Measurements from ENCODE around the gene ERGIC1. TPM values are rescaled to one million over a fixed set of nuclear protein-coding genes. Genes with fewer than 3 reads are reported as not detected.
"Not testable (repeated sequence)": the region's sequence is repeated elsewhere in the genome, so short reads cannot be mapped to it uniquely, and the experiment has no call there.

ERGIC1 gene
- polyA plus RNA-seq, 3 donors from 2014 or later = 40.7 to 61.9 (median 61.7) TPM

DNA sequence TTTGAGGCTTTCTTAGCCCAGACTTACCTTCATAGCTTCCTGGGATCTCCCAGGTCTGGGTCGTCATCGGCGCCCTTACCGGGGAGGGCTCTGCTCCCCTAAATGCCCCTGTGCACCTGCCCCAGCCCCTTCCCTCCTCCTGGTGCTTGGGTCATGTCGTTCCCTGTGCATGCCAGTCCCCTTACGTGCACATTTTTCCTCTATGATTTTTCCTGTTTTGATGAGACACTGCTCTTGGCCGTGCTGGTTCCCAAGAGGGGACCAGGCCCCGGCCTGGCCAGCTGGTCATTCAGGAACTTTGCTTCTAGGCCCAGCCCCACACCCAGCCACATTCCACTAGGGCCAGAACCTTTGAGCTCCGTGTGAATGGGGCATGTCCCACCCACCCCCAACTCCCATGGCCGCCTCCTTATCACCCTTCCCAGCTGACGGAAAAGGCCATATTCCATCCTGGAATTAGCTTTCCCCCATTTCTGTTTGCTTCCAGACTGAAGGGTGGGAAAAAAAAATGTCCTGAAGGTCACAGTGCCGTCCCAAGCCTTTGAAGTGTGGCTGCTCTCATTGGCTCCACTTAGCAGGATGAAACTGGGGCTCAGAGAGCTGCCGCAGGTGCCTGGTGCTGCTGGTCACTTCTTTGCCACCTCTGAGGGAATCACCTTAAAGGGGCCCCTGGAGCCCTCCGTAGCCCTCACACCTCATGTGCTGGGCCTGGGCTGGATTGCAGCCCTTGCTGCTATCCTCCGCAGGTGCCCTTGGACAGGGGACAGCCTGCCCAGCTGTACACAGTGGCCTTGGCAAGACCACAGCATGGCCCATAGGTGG, 25.1 kb downstream of the ERGIC1 start:
- peaks cover 4 to 9% (median 7%) of the 10 kb centered on the region in 3 donors for H3K36me3 Mint-ChIP-seq
- H3K4me1 Mint-ChIP-seq = peaks cover 58 to 74% of the 10 kb centered on the region in 2 donors
- peaks cover 4 to 12% (median 9%) of the 10 kb centered on the region in 3 donors for H3K27me3 Mint-ChIP-seq (ENCODE audit: low read depth in 3 of 3)
- no peaks in the 10 kb centered on the region for H3K9me3 Mint-ChIP-seq
- DNase-seq = no peak
- peak overlapping the region in 5 of 6 donors; percentile 26 to 81 (median 45) for H3K27ac Mint-ChIP-seq
- no peak overlapping the region for H3K4me3 Mint-ChIP-seq

DNA sequence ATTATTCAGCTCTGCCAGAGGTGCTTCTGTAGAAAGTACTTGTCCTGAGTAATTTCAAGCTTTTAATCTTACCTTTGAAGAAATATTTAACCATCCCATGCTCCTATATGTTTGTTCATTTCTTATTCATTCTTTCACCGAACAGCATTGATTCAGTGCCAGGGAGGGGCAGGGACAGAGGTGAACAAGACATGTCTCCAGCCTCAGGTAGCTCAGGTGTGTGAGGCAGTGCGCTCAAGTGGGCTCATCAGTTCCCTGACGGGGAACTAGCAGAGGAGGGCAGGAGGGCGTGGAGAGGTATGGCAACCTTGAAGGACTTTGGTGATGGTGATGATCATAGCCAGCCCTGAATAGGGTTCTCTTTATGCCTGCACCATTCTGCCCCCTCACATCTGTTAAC, 25.9 kb downstream of the ERGIC1 start:
- H3K4me3 Mint-ChIP-seq = no peak overlapping the region
- no peaks in the 10 kb centered on the region for H3K9me3 Mint-ChIP-seq
- peaks cover 4 to 9% (median 7%) of the 10 kb centered on the region in 3 donors for H3K36me3 Mint-ChIP-seq
- peak overlapping the region; percentile 49 to 85 (median 80) for H3K27ac Mint-ChIP-seq
- peaks cover 0 to 6% (median 2%) of the 10 kb centered on the region in 3 donors for H3K27me3 Mint-ChIP-seq (ENCODE audit: low read depth in 3 of 3)
- no peak for DNase-seq
- peaks cover 51 to 67% of the 10 kb centered on the region in 2 donors for H3K4me1 Mint-ChIP-seq

DNA sequence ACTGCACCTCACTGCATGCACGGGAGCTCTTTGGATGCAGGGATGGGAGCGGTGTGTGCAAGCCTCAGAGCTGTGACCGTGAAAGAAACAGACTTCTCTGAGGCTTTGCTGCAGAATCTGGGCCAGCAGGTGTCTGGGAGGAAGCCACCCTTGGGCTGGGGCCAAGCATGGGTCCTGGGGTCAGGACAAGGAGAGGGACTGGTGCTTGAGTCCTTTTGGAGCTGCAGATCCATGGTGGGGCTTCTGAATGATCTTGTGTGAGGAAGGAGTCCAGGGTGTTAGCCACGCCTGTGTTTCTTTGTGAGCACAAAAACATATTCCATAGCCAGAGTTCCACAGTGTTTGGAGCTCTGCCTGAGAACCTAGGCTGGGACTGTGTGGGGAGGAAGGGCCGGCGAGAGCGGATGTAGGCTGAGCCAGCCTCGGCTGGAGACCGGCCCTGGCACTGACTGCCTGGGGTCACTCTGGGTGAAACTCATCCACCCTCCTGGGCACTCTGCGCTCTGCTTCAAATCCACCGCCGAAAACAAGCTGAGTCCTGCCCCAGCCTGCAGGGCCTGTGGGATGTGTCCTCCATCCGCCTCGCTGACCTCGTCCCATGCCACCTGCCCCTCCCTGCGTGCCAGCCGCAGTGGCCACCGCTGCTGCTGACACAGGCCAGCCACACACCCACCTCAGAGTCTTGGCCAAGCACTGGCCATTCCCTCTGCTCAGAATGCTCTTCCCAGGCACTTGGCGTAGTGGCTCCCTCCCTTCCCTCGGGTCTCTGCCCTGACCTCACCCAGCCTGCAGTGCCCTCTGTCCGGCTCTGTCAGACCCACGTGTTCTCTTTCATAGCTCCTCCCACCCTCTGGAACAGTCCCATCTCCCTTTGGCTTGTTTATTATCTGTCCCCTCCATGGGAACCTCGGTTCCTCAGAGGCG, 26.7 kb downstream of the ERGIC1 start:
- Mint-ChIP-seq H3K4me1 (peaks cover 48 to 59% of the 10 kb centered on the region in 2 donors), H3K4me3 (peak overlapping the region in 3 of 5 donors; percentile 32 to 64 (median 60)), H3K27ac (peak overlapping the region; percentile 57 to 90 (median 80))

DNA sequence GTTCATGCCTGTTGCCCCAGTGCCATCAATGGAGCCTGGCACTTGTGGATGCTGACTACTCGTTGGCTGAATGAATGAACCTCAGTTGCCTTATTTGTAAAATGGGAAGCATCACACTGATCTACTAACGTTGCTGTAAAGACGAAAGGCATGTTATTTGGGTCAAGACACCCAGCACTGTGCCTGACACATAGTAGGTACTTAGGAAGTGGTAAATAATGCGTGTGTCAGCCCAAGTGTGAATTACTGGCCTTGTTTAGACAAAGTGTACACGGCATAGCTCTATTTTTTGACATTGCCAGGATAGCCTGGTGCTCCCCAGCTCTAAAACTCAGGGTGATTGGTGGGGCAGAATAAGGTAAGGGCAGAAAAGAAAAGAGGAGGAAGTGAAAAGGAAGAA, 27.4 kb downstream of the ERGIC1 start:
- Mint-ChIP-seq H3K27ac (peak overlapping the region; percentile 57 to 90 (median 80)), H3K9me3 (no peaks in the 10 kb centered on the region), H3K36me3 (peaks cover 4 to 5% (median 4%) of the 10 kb centered on the region in 3 donors), H3K4me1 (peaks cover 48 to 52% of the 10 kb centered on the region in 2 donors), H3K27me3 (ENCODE audit: low read depth in 3 of 3) (peaks cover 0 to 6% (median 1%) of the 10 kb centered on the region in 3 donors), H3K4me3 (peak overlapping the region in 3 of 5 donors; percentile 42 to 64 (median 60))
- DNase-seq = peak in 1 of 3 donors; percentile 15

More for the DNA sequence above, 26.7 kb downstream of the ERGIC1 start:
- Mint-ChIP-seq H3K27me3 (ENCODE audit: low read depth in 3 of 3) (peaks cover 0 to 6% (median 1%) of the 10 kb centered on the region in 3 donors), H3K36me3 (peaks cover 4 to 9% (median 7%) of the 10 kb centered on the region in 3 donors), H3K9me3 (no peaks in the 10 kb centered on the region)
- DNase-seq = no peak

DNA sequence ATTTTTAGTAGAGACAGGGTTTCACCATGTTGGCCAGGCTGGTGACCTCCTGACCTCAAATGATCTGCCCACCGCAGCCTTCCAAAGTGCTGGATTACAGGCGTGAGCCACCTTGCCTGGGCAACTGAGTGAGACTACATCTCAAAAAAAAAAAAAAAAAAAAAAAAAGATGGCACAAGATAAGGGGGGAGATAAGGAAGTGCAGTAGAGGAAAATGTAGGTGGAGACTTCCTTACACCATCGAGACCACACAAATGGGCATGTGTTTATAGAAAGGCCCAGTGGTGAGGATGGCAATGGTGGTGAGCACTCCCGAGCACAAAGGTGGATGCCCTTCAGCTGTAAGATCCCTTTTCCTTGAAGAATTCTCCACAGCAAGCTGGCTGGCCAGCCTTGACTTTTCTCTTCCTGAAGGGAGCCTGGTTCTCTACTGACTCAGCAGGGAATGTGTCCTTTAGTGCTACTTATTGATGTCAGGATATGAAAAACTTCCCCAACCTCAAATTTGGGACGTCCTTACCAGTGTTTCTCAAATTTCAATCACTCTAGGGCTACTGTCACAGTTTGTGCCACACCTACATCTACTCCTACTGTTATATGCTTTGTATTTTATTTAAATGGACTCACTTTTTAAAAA, 28.2 kb downstream of the ERGIC1 start:
- Mint-ChIP-seq H3K27me3 (ENCODE audit: low read depth in 3 of 3) (peaks cover 0 to 6% (median 1%) of the 10 kb centered on the region in 3 donors), H3K27ac (peak overlapping the region; percentile 41 to 80 (median 67)), H3K36me3 (peaks cover 4 to 7% (median 5%) of the 10 kb centered on the region in 3 donors), H3K4me1 (peaks cover 48 to 51% of the 10 kb centered on the region in 2 donors), H3K4me3 (peak overlapping the region; percentile 42 to 60 (median 44)), H3K9me3 (no peaks in the 10 kb centered on the region)
- no peak for DNase-seq

DNA sequence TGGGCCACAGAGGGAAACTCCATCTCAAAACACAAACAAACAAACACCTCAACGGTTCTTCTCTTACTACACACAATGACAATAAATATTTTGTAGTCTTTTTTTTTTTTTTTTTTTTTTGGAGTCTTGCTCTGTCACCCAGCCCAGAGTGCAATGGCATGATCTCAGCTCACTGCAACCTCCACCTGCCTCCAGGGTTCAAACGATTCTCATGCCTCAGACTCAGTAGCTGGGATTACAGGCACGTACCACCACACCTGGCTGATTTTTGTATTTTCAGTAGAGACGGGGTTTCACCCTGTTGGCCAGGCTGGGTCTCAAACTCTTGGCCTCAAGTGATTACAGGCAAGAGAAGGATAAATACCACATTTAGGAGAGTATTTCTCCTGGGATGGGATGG, 30.1 kb downstream of the ERGIC1 start:
- H3K36me3 Mint-ChIP-seq; DNase-seq; H3K4me3 Mint-ChIP-seq; H3K9me3 Mint-ChIP-seq; H3K27me3 Mint-ChIP-seq (ENCODE audit: low read depth in 3 of 3): not testable (repeated sequence)
- Mint-ChIP-seq H3K27ac (peak overlapping the region in 3 of 6 donors; percentile 40 to 80 (median 76)), H3K4me1 (peaks cover 51 to 55% of the 10 kb centered on the region in 2 donors)

DNA sequence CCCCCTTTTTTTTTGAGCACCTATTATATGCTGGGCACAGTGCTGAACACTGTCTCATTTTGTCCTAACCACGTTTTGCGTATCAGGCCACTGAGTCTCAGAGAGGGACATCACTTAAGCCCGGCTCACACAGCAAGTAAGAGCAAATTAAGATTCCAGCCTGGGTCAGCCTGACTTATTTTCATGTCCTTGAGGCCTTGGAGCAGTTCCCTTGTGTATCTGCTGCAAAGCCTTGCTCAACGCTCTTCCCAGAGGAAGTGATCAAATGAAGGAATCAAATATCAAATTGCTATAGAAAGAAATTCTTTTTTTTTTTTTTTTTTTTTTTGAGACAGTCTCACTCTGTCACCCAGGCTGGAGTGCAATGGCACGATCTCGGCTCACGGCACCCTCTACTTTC, 30.7 kb downstream of the ERGIC1 start:
- Mint-ChIP-seq H3K27ac (peak overlapping the region in 1 of 6 donors; percentile 76), H3K27me3 (ENCODE audit: low read depth in 3 of 3) (peaks cover 1 to 4% (median 3%) of the 10 kb centered on the region in 3 donors), H3K4me3 (no peak overlapping the region), H3K36me3 (peaks cover 0 to 9% (median 5%) of the 10 kb centered on the region in 3 donors), H3K9me3 (no peaks in the 10 kb centered on the region), H3K4me1 (peaks cover 48 to 56% of the 10 kb centered on the region in 2 donors)
- no peak for DNase-seq

DNA sequence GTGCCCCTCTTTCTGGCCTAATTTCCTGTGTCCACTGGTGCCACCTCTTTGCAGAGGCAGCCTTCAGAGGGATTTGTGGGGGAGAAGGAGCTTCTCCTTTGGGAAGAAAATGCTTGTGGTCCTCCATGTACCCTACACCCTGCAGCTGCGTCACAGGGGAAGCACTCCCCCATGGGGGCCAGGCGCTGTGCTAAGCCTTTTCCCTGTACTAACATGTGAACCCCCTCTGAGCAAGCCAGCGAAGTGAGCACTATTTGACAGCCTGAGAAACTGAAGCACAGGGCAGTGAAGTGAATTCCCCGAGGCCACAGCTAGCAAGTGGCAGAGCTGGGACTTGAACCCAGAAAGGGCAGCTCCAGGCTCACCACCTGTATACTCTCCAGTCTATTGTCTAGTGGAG, 32.3 kb downstream of the ERGIC1 start:
- peaks cover 0 to 9% (median 3%) of the 10 kb centered on the region in 3 donors for H3K36me3 Mint-ChIP-seq
- H3K27me3 Mint-ChIP-seq (ENCODE audit: low read depth in 3 of 3) = peaks cover 1 to 4% (median 3%) of the 10 kb centered on the region in 3 donors
- H3K9me3 Mint-ChIP-seq = no peaks in the 10 kb centered on the region
- DNase-seq = no peak
- peaks cover 32 to 39% of the 10 kb centered on the region in 2 donors for H3K4me1 Mint-ChIP-seq
- peak overlapping the region in 1 of 6 donors; percentile 66 for H3K27ac Mint-ChIP-seq
- no peak overlapping the region for H3K4me3 Mint-ChIP-seq

DNA sequence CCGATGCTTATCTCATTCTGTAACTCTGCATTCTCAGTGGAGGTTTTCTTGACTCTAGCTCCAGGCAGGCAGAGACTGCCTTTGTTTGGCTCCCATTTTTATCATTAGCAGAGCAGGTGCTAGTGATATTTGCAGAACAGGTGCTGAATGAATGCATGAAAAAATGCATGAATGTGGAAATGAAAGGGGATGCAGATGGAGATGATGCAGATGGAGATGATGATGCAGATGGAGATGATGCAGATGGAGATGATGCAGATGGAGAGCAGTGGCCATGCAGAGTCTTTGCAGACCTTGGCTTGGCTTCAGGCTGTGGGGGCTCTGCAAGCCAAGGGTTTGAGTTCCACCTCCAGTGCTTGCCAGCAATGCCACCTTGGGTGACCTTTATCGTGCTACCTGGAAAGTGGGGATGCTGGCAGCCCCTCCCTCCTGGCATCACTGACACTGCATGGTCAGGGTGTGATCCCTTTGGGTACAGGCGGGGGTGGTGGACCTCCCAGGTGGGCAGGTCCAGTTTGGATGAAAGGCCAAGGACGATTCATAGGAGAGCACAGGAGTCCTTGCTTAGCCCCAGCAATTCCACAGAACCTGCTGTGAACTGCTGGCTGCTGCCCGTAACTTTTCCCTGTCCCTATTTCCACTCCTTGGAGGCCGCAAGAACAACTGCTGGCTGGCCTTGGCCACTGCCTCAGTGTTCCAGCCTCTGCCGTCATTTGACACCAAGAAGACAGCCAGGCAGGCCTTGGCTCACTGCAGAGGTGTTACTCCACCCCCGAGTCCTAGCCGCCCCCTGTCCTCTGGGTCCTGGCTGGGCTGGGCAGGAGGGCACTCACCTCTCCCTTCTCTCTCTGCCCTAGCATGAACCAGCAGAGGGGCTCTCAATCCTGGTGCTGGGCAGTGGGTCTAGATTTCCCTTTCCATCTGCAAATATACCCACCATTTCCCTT, 33.0 kb downstream of the ERGIC1 start:
- peaks cover 1 to 4% (median 3%) of the 10 kb centered on the region in 3 donors for H3K27me3 Mint-ChIP-seq (ENCODE audit: low read depth in 3 of 3)
- DNase-seq = no peak
- peaks cover 0 to 9% (median 0%) of the 10 kb centered on the region in 3 donors for H3K36me3 Mint-ChIP-seq
- H3K9me3 Mint-ChIP-seq = no peaks in the 10 kb centered on the region
- peak overlapping the region in 2 of 6 donors; percentile 46 to 66 for H3K27ac Mint-ChIP-seq
- no peak overlapping the region for H3K4me3 Mint-ChIP-seq
- H3K4me1 Mint-ChIP-seq = peaks cover 25 to 34% of the 10 kb centered on the region in 2 donors

DNA sequence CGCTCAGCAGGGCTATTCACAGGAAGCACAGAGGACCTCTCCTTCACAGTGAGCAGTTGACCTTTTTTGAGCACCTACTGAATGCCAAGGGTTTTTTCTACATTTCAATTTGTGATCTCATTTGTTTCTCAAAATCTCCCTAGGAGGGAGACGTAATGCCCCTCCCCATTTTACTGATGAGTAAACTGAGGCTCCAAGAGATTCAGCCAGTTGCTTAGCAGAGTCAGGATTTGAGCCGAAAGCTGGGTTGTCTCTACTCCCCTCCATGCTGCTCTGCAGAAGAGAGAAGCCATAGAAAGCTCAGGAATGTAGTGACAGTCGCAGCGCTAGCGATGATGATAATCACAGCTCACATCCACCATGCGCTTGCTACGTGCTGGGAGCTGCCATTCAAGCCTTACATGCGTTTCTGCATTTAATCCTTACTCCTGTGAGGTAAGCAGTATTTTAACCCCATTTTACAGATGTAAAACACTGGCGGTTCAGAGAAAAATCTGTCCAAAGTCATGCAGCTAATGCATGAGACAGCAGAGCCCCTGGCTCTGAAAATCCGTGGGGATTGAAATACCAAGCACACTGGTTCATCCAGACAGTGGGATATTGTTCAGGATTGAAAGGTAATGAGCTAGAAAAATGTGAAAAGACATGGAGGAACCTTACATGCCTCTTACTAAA, 33.8 kb downstream of the ERGIC1 start:
- peaks cover 1 to 4% (median 3%) of the 10 kb centered on the region in 3 donors for H3K27me3 Mint-ChIP-seq (ENCODE audit: low read depth in 3 of 3)
- DNase-seq = no peak
- no peak overlapping the region for H3K4me3 Mint-ChIP-seq
- peaks cover 0 to 9% (median 0%) of the 10 kb centered on the region in 3 donors for H3K36me3 Mint-ChIP-seq
- peak overlapping the region in 2 of 6 donors; percentile 46 to 71 for H3K27ac Mint-ChIP-seq
- H3K4me1 Mint-ChIP-seq = peaks cover 21 to 28% of the 10 kb centered on the region in 2 donors
- H3K9me3 Mint-ChIP-seq = no peaks in the 10 kb centered on the region

DNA sequence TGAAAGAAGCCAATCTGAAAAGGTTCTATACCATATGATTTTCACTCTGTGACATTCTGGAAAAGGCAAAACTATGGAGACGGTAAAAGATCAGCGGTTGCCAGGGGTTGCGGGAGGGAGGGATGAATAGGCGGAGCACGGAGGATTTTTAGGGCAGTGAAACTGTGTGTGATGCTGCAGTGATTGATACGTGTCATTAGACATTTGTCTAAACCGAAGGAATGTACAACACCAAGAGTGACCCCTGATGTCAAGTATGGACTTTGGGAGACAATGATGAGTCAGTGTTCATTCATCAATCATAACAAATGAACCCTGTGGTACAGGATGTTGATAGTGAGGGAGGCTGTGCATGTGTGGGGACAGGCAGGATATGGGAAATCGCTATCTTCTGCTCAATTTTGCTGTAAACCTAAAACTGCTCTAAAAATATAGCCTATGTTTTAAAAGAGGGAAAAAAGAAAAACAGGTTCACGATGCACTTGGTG, 34.4 kb downstream of the ERGIC1 start:
- Mint-ChIP-seq H3K36me3 (peaks cover 0 to 9% (median 0%) of the 10 kb centered on the region in 3 donors), H3K4me1 (peaks cover 21 to 24% of the 10 kb centered on the region in 2 donors), H3K9me3 (no peaks in the 10 kb centered on the region), H3K4me3 (no peak overlapping the region), H3K27me3 (ENCODE audit: low read depth in 3 of 3) (peaks cover 1 to 3% (median 2%) of the 10 kb centered on the region in 3 donors), H3K27ac (peak overlapping the region in 5 of 6 donors; percentile 2 to 71 (median 52))
- DNase-seq = no peak
